ENCODE measurements around the gene ZNF653. TPM values are rescaled to one million over a fixed set of nuclear protein-coding genes. Genes with fewer than 3 reads are reported as not detected.

Gene ZNF653
- total RNA-seq, 1 experiment from 2014 or later: 10.3 TPM

GRCh38 chr19:11448923-11449554 lies 56.6 kb downstream of the ZNF653 start:
- no peaks in the 10 kb centered on the region for H3K9me3 Mint-ChIP-seq
- peaks cover 4% of the 10 kb centered on the region for H3K36me3 Mint-ChIP-seq
- POLR2A ChIA-PET: no interaction called here
- no peak overlapping the region for H3K27ac Mint-ChIP-seq
- ATAC-seq (no peak), DNase-seq (ENCODE audit: low spot score) (no peak)
- CTCF ChIA-PET: interaction anchor here (0.8 to 4.7 kb wide), 5 partner anchors 14 to 155 kb away, joined by 3 to 18 read pairs (median 5); partner anchors contain the start of genes ODAD3, PRKCSH and SWSAP1
- no peak overlapping the region for H3K4me3 Mint-ChIP-seq
- H3K4me1 Mint-ChIP-seq: peaks cover 23% of the 10 kb centered on the region
- TF ChIP-seq RORB (CRISPR knock-in tag; IDR thresholded peaks at IDR 0.05) (no peak), ATF6 (CRISPR knock-in tag; IDR thresholded peaks at IDR 0.05) (no peak), EMX1 (CRISPR knock-in tag; IDR thresholded peaks at IDR 0.05) (no peak), CREB1 (CRISPR knock-in tag; IDR thresholded peaks at IDR 0.05) (no peak), SOX15 (CRISPR knock-in tag; IDR thresholded peaks at IDR 0.05) (no peak), ZNF121 (CRISPR knock-in tag; IDR thresholded peaks at IDR 0.05) (no peak), ZNF396 (CRISPR knock-in tag; IDR thresholded peaks at IDR 0.05; ENCODE audit: borderline replicate concordance) (no peak), TEAD4 (CRISPR knock-in tag; IDR thresholded peaks at IDR 0.05) (no peak), ZNF416 (CRISPR knock-in tag; IDR thresholded peaks at IDR 0.05) (no peak), ZNF317 (CRISPR knock-in tag; IDR thresholded peaks at IDR 0.05; ENCODE audit: borderline replicate concordance, low read depth) (no peak), ELF4 (CRISPR knock-in tag; IDR thresholded peaks at IDR 0.05; ENCODE audit: low read depth) (no peak)
- H3K27me3 Mint-ChIP-seq (ENCODE audit: low read depth): no peaks in the 10 kb centered on the region; the same call in 1 of the 2 replicates

- ATAC-seq: no peak
- POLR2A ChIA-PET: no interaction called here
Observed at GRCh38 chr19:11448410-11448809, 57.2 kb downstream of the ZNF653 start.

GRCh38 chr19:11447347-11448262 lies 58.0 kb downstream of the ZNF653 start:
- Mint-ChIP-seq H3K4me1 (peaks cover 16% of the 10 kb centered on the region), H3K27me3 (ENCODE audit: low read depth) (no peaks in the 10 kb centered on the region; the same call in 1 of the 2 replicates), H3K9me3 (no peaks in the 10 kb centered on the region), H3K36me3 (peaks cover 6% of the 10 kb centered on the region), H3K27ac (no peak overlapping the region), H3K4me3 (no peak overlapping the region)
- POLR2A ChIA-PET: no interaction called here
- DNase-seq (ENCODE audit: low spot score) (no peak), ATAC-seq (no peak)
- TF ChIP-seq AR (CRISPR knock-in tag; IDR thresholded peaks at IDR 0.05): no peak
- no peak for TF ChIP-seq NFE2L1 (CRISPR knock-in tag; IDR thresholded peaks at IDR 0.05)
- no peak for TF ChIP-seq IRF1 (CRISPR knock-in tag; IDR thresholded peaks at IDR 0.05)
- TF ChIP-seq TEAD1 (CRISPR knock-in tag; IDR thresholded peaks at IDR 0.05): no peak
- CTCF ChIA-PET: interaction anchor here (1.8 to 4.7 kb wide), 3 partner anchors 13 to 154 kb away, joined by 6 to 18 read pairs (median 13); partner anchors contain the start of genes ODAD3 and PRKCSH

More at GRCh38 chr19:11448410-11448809, 57.2 kb downstream of the ZNF653 start:
- Mint-ChIP-seq H3K4me1 (peaks cover 21% of the 10 kb centered on the region), H3K27ac (no peak overlapping the region), H3K27me3 (ENCODE audit: low read depth) (no peaks in the 10 kb centered on the region; the same call in 1 of the 2 replicates), H3K9me3 (no peaks in the 10 kb centered on the region), H3K4me3 (no peak overlapping the region), H3K36me3 (peaks cover 6% of the 10 kb centered on the region)
- CTCF ChIA-PET: interaction anchor here (1.7 to 4.7 kb wide), 4 partner anchors 13 to 154 kb away, joined by 4 to 18 read pairs (median 6); partner anchors contain the start of genes ODAD3, PRKCSH and SWSAP1
- DNase-seq (ENCODE audit: low spot score): no peak
- TF ChIP-seq RORB (CRISPR knock-in tag; IDR thresholded peaks at IDR 0.05) (no peak), FOXJ3 (CRISPR knock-in tag; IDR thresholded peaks at IDR 0.05; ENCODE audit: borderline replicate concordance) (no peak), HMGXB4 (CRISPR knock-in tag; IDR thresholded peaks at IDR 0.05) (no peak), ZNF263 (CRISPR knock-in tag; IDR thresholded peaks at IDR 0.05; ENCODE audit: low read depth) (no peak)
